Adipocyte (in vitro differentiated cells): Measurements from ENCODE around the gene PHLDB2.
A peak's percentile ranks its signal among the peaks of the same experiment; 100 is the strongest.

Source experiments
- DNase-seq: peaks from one replicate; pipeline ENCODE4 v3.0.0-alpha.2; 2015; ENCODE audit warnings: low read depth
- H3K27me3 ChIP-seq: replicated peaks from 2 replicates; pipeline ENCODE4 v1.7.0; 2013; ENCODE audit warnings: mild to moderate bottlenecking, low read length, moderate library complexity; ENCODE audit not compliant: control insufficient read depth, insufficient read depth
- H3K36me3 ChIP-seq: 2 replicates; pipeline ENCODE4 v1.7.0; 2013; ENCODE audit warnings: low read length, mild to moderate bottlenecking, moderate library complexity; ENCODE audit not compliant: control insufficient read depth, insufficient read depth, severe bottlenecking
- H3K4me1 ChIP-seq: 2 replicates; pipeline ENCODE4 v1.7.0; 2013; ENCODE audit warnings: mild to moderate bottlenecking, low read length, moderate library complexity; ENCODE audit not compliant: control insufficient read depth, insufficient read depth
- H3K4me3 ChIP-seq: 2 replicates; pipeline ENCODE4 v1.7.0; 2013; ENCODE audit warnings: mild to moderate bottlenecking, low read length, moderate library complexity
- H3K9ac ChIP-seq: 2 replicates; pipeline ENCODE4 v1.7.0; 2013; ENCODE audit warnings: mild to moderate bottlenecking, low read length, moderate library complexity
- H3K9me3 ChIP-seq: 2 replicates; pipeline ENCODE4 v1.7.0; 2013; ENCODE audit warnings: mild to moderate bottlenecking, low read length, moderate library complexity; ENCODE audit not compliant: control insufficient read depth

Gene PHLDB2

DNA sequence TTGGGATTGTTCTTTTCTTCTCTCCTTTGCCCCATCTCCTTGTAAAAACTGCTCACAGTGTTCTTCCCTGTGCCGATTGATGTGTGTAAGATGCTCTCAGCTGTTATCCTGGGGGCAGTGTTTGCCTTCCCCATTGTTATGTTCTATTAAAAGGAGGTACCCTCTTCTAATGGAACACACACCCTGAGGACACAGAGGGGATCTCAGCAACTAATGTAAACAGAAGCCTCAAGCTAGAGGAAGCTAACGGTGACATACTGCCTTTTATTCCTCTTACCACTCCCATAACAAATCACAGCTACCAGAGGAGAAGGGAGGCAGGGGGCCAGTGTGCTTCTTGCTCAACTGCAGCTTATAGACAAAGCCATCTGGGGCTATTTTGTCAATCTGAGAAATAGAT, 141.9 kb downstream of the PHLDB2 start:
- Histone ChIP-seq H3K9ac (no peak overlapping the region), H3K4me1 (peaks cover 9% of the 10 kb centered on the region), H3K27me3 (peaks cover 15% of the 10 kb centered on the region), H3K9me3 (no peaks in the 10 kb centered on the region), H3K36me3 (no peaks in the 10 kb centered on the region), H3K4me3 (no peak overlapping the region)
- DNase-seq: no peak

DNA sequence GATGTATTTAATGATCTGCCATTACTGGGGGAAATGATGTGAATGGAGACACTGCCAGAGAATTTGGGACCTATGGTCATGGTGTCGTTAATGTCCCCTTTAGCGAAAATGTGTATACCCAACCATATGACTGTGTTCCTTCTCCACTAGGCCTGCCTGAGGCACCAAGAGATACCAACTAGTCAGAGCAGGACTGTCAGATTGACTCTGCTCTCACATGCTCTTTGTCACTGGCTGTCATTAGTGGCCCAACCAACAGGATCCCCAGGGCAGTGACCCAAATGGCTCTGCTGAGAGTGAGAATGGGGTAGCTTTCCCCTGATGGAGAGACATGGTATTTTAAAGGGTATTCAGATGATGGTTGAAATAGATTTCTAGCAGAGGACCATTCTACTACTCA, 142.5 kb downstream of the PHLDB2 start:
- no peak overlapping the region for H3K9ac ChIP-seq
- H3K36me3 ChIP-seq: no peaks in the 10 kb centered on the region
- DNase-seq: no peak
- peaks cover 9% of the 10 kb centered on the region for H3K4me1 ChIP-seq
- H3K27me3 ChIP-seq: peaks cover 15% of the 10 kb centered on the region
- no peak overlapping the region for H3K4me3 ChIP-seq
- no peaks in the 10 kb centered on the region for H3K9me3 ChIP-seq

DNA sequence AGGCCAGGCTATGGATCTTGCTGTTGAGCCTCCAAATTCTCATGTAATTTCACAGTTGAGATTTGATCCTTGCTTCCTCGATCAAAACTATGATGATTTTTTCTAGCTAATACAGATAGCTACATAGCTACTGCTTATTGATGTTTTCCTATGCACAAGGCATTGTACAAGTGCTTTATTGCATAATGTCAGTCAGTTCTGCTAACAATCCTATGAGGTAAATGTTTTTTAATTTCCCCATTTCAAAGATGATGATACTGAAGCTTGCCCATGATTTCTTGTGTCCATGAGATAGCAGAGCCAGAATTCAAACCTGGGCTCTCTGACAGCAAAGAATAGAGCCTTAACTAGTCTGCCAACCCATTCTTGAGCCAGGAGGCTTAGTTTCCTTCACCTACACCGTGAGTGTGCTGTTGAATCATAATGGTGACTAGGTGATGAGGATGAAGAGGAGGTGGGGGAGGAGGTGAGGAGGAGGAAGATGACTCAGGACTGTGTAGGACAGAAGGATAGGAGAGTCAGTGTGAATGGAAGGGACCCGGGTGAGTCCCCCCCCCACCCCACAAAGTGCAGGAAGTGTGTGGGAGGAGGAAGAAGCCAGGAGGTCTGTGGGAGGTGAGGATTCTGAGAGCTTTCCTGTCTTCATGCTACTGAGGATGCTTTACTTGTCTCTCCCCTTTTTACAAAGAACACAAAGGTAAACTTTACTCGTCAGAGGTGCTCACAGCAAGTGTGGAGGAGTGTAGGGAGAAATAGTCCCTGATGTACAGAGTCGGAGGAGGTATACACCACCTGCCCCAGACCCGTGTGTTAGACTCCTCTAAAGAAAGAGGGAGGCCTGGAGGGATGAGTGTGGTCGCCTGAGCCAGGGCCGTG, 143.3 kb downstream of the PHLDB2 start:
- H3K4me1 ChIP-seq: peaks cover 11% of the 10 kb centered on the region
- no peaks in the 10 kb centered on the region for H3K36me3 ChIP-seq
- H3K9me3 ChIP-seq: no peaks in the 10 kb centered on the region
- H3K27me3 ChIP-seq: peaks cover 15% of the 10 kb centered on the region
- no peak overlapping the region for H3K9ac ChIP-seq
- no peak for DNase-seq
- no peak overlapping the region for H3K4me3 ChIP-seq

DNA sequence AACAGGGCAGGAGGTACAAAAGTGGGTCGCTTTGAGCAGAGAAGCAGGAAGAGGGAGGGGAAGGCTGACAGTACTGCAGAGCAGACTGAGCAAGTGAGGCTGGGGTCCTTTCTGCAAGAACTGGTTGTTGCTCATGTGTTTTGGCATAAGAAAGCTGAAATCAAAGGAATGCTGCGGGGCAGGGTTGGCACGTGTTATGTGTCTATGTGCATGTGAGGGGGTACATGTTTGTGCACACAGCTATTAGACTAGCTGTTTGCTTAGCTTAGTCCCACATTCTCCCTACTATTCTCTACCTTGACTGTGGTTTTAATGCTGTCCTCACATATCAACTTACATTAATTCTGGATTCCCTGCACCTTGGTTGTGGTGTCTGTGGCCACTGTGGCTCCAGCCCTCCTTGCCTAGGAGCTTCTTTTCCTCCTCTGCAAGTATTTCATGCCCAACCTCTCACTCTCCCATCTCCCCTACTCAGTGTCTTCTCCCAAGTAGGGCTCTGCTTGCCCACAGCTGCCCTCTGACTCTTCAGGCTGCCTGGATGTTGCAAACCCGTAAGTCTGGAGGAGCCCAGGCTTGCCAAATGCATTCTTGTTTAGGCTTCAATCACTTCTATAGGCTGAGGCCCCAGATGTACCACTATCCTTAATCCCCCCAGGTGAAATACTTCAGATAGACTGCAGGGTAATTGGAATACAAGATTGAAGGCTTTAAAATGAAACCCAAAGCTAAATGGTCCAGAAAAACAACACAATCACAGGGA, 144.4 kb downstream of the PHLDB2 start:
- Histone ChIP-seq H3K9me3 (no peaks in the 10 kb centered on the region), H3K36me3 (no peaks in the 10 kb centered on the region), H3K4me3 (no peak overlapping the region), H3K27me3 (peaks cover 14% of the 10 kb centered on the region), H3K9ac (no peak overlapping the region), H3K4me1 (peaks cover 21% of the 10 kb centered on the region)
- DNase-seq: no peak

DNA sequence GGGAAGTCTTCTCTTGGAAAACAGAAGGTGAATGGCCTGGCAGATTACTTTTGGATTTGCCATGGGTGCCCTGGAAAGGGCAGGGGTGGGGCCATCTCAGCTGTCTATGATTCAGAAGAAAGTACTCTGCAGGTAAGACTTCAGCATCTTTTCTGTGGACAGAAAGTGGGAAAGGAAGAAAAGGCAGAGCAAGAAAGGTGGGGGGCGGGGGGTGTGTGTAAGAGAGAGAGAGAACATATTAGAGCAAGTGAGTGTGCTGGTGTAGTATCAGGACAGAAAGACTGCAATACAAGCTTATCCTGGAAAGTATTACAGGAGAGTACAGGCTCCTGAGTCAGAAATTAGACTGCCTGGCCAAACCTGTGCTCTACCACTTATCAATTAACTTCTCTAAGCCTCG, 145.1 kb downstream of the PHLDB2 start:
- H3K9ac ChIP-seq: no peak overlapping the region
- DNase-seq: no peak
- H3K9me3 ChIP-seq: no peaks in the 10 kb centered on the region
- H3K4me3 ChIP-seq: no peak overlapping the region
- H3K4me1 ChIP-seq: peaks cover 19% of the 10 kb centered on the region
- peaks cover 8% of the 10 kb centered on the region for H3K27me3 ChIP-seq
- H3K36me3 ChIP-seq: no peaks in the 10 kb centered on the region

DNA sequence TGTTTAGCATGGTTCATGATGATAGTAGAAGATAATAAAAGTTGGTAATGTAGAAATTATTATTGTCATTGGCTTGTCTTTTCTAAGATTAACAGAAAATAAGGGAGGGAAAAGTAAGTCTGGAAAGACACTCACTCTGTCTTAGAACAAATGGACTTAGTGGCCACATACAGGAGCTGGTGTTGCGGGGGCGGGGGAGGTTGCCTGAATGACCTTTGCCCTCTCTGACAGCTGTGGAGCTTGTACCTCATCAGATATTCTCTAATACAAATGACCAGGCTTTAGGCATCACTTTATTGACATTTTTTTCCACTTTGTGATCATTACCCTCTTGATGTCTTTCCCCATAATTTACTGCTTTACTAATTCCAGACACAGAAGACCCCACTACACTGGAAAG, 145.6 kb downstream of the PHLDB2 start:
- Histone ChIP-seq H3K27me3 (peaks cover 5% of the 10 kb centered on the region), H3K9me3 (no peaks in the 10 kb centered on the region), H3K36me3 (no peaks in the 10 kb centered on the region), H3K9ac (no peak overlapping the region), H3K4me1 (peaks cover 17% of the 10 kb centered on the region), H3K4me3 (no peak overlapping the region)
- DNase-seq: no peak

DNA sequence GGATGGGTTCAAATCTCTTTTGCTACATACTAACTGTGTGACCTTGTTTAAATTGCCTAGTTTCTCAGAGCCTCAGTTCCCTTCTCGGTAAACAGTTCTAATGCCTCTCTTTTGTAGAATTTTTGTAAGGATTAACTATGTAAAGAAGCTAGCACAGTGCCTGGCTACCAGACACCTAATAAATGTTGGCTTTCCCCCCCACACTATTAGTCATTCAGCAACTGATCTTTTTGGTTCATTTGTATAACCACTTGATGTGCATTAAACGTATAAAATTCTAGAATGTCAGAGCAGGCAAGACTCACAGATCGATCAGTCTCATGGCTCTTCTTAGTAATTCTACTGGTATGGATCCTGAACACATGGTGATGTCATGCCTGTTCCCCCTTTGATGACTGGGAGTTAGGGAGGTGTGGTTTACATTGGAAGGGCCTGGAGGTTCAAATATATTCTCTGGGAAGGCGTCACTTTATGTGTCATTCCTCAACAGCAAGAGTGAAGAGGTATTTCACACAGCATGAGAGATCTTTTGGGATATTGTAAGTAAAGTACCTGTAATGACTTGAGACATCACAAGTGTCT, 146.1 kb downstream of the PHLDB2 start:
- Histone ChIP-seq H3K36me3 (no peaks in the 10 kb centered on the region), H3K27me3 (no peaks in the 10 kb centered on the region), H3K4me3 (no peak overlapping the region), H3K9me3 (no peaks in the 10 kb centered on the region), H3K4me1 (peaks cover 17% of the 10 kb centered on the region), H3K9ac (no peak overlapping the region)
- DNase-seq: no peak

DNA sequence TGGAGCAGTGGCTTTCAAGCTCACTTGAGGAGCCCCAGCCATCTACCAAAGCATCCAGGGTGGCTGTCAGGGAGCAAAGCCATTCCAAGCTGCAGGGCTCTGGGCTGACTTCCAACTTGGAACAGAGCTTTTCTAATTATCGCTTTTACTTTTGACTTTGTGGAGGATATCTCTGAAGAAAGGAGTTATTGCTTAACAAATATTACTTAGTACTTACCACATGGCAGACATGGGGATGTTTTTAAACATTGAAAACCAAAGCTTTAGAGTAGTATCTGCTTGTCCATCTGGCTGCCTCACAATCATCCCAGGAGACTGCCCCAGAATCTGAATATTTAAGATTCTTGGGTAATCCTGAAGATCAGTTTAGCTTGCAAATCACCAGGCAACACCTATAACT, 148.6 kb downstream of the PHLDB2 start:
- Histone ChIP-seq H3K27me3 (no peaks in the 10 kb centered on the region), H3K9me3 (no peaks in the 10 kb centered on the region), H3K4me1 (peaks cover 22% of the 10 kb centered on the region), H3K4me3 (no peak overlapping the region), H3K36me3 (no peaks in the 10 kb centered on the region), H3K9ac (no peak overlapping the region)
- DNase-seq: peak; percentile 67

DNA sequence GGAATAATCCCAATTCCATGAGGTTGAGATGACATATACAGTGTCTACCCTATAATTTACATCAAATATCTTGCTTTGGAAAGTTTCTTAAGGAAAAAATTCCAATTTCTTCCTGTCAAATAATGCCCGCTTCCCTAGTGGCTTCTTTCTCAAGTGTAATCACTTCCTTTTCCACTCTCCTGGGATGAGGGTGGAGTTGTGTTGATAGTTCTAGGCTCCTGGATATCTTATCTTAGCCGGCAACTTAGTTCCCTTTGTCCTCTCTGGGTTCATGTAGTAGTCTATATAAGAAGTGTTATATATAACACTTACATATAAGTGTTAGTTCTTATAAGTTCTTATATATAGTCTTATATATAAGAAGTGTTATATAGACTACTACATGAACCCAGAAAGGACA, 150.6 kb downstream of the PHLDB2 start:
- Histone ChIP-seq H3K27me3 (no peaks in the 10 kb centered on the region), H3K9me3 (no peaks in the 10 kb centered on the region), H3K4me1 (peaks cover 27% of the 10 kb centered on the region), H3K4me3 (no peak overlapping the region), H3K9ac (no peak overlapping the region), H3K36me3 (no peaks in the 10 kb centered on the region)
- DNase-seq: no peak

DNA sequence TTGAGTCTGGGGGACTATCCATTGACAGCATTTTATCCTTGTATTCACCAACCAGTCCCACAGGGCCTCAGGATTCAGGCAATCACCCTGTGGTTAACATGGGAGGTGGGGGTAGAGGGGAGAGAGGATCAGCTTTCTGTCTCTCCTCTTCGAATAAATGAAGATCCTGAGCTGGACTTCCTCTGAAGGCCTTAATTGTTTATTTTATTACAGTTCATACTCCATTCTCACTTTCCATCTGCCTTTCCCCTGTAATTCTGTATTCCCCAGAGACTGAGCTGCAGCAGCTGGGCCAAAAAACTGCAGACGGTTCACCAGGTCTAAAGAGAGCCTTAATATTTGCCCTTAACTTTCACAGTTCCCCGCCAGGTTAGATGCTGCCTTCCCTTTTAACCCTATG, 151.6 kb downstream of the PHLDB2 start:
- no peak overlapping the region for H3K4me3 ChIP-seq
- H3K36me3 ChIP-seq: no peaks in the 10 kb centered on the region
- DNase-seq: peak; percentile 20
- no peak overlapping the region for H3K9ac ChIP-seq
- H3K4me1 ChIP-seq: peaks cover 27% of the 10 kb centered on the region
- H3K27me3 ChIP-seq: no peaks in the 10 kb centered on the region
- H3K9me3 ChIP-seq: no peaks in the 10 kb centered on the region

DNA sequence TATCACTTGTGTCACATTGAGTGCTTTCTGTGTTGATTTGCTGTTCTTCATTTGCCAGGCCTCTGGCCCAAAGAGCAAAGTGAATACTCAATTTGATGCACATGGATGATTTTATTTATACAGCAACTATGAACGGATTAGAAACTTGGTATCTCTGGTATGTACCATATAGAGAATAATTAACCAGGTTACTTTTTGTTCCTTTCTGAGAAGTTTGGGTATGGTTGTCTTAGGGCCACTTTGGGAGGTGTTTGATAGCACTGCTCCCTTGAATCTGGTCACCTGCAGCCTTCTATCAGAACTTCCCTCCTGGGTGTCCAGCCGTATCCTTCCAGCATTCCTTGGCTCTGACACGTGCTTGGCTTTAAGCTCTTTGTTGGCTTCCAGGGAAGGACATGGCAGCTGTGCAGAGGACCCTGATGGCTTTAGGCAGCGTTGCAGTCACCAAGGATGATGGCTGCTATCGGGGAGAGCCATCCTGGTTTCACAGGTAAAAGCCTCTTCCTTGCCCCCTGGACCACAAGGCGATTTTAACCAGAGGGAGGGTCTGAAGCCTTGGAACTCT, 152.4 kb downstream of the PHLDB2 start:
- Histone ChIP-seq H3K4me3 (no peak overlapping the region), H3K27me3 (no peaks in the 10 kb centered on the region), H3K9ac (no peak overlapping the region), H3K36me3 (no peaks in the 10 kb centered on the region), H3K4me1 (peaks cover 27% of the 10 kb centered on the region), H3K9me3 (no peaks in the 10 kb centered on the region)
- DNase-seq: no peak
